Endometrial microvascular endothelial cells (primary cell): ENCODE results near the gene ZNF260. TPM values are rescaled to one million over a fixed set of nuclear protein-coding genes. Genes with fewer than 3 reads are reported as not detected.
"Not testable (repeated sequence)": the region's sequence is repeated elsewhere in the genome, so short reads cannot be mapped to it uniquely, and the experiment has no call there.

Experiments used
- in situ Hi-C: cut with HindIII; loops from 2 replicates; pipeline ENCODE4 v1.10.0; 2017; ENCODE audit warnings: low sequenced_read_pairs, low pct_unique_long_range_greater_than_20kb; ENCODE audit errors: inconsistent ontology term
- total RNA-seq: library from RNA; depleted of rRNA; stranded (reverse); fragments of >200 nt; gene quantifications from one replicate; pipeline ENCODE4 v1.2.3, GENCODE V29; 2015; ENCODE audit errors: inconsistent ontology term

The ZNF260 gene
- total RNA-seq, 1 donor from 2014 or later: 6.9 TPM

GRCh38 chr19:36492689-36493453 is 35.2 kb downstream of the ZNF260 start:
- in situ Hi-C loops: not testable (repeated sequence)

- in situ Hi-C loops: not testable (repeated sequence)
These were observed 37.2 kb downstream of the ZNF260 start for GRCh38 chr19:36490846-36491245.

- in situ Hi-C loops: no loop called here
These were observed 38.1 kb downstream of the ZNF260 start for GRCh38 chr19:36489920-36490415.

- in situ Hi-C loops: no loop called here
These were observed 38.8 kb downstream of the ZNF260 start, which contains the start of gene ZNF566 for GRCh38 chr19:36489118-36489919. ZNF566 (minus strand) TSS chr19:36489561; CDS start chr19:36476557, 13,004 bp downstream.

- in situ Hi-C loops: no loop called here
These were observed 39.3 kb downstream of the ZNF260 start for GRCh38 chr19:36488846-36489117.

- in situ Hi-C loops: no loop called here
These were observed 39.8 kb downstream of the ZNF260 start for GRCh38 chr19:36488118-36488845.

- in situ Hi-C loops: no loop called here
These were observed 44.4 kb downstream of the ZNF260 start for GRCh38 chr19:36483653-36484052.

GRCh38 chr19:36482876-36483275 is 45.2 kb downstream of the ZNF260 start:
- in situ Hi-C loops: no loop called here

Other genes with a start within 250 kb of the ZNF260 start
- 0.65 TPM for gene ZFP14, start 149.1 kb downstream of the ZNF260 start, total RNA-seq
- gene ZFP82, start 109.6 kb downstream of the ZNF260 start, total RNA-seq: 5.8 TPM
- gene ZNF566, start 38.7 kb downstream of the ZNF260 start, total RNA-seq: 10.8 TPM
- gene ZNF529, start 45.0 kb upstream of the ZNF260 start, total RNA-seq: 2.6 TPM
- 1.3 TPM for gene ZNF382, start 77.0 kb upstream of the ZNF260 start, total RNA-seq
- 23.2 TPM for gene ZNF461, start 138.6 kb upstream of the ZNF260 start, total RNA-seq
- 5.5 TPM for gene ZNF567, start 159.3 kb upstream of the ZNF260 start, total RNA-seq
- gene ZNF850, start 244.5 kb upstream of the ZNF260 start, total RNA-seq: 0.84 TPM